Measurements from ENCODE around the gene KDM4F. TPM values are rescaled to one million over a fixed set of nuclear protein-coding genes. Genes with fewer than 3 reads are reported as not detected.

Gene KDM4F
- total and polyA plus RNA-seq, 2 of the 8 experiments (the other 6 are each of a cell fraction or from before 2014, with no cell fraction given), result not detected

GRCh38 chr11:95014184-95014821, 34.9 kb upstream of the KDM4F start (continued):
- TF ChIP-seq RNF2 (IDR thresholded peaks at IDR 0.05; ENCODE audit: borderline replicate concordance, low read depth, low read length, missing control alignments, poor library complexity, severe bottlenecking) (no peak), USF2 (IDR thresholded peaks at IDR 0.05; ENCODE audit: low read length) (no peak), MAFK (IDR thresholded peaks at IDR 0.05; ENCODE audit: low read depth, low read length) (no peak)
